GM18861 (cell line): ENCODE data around the gene AKAP6.
"Not testable (repeated sequence)": the region's sequence is repeated elsewhere in the genome, so short reads cannot be mapped to it uniquely, and the experiment has no call there.

Experiments
- ATAC-seq: cut with Tn5 transposase; IDR thresholded peaks from one replicate; pipeline ENCODE4 v1.9.1; 2021; ENCODE audit not compliant: unreplicated experiment

AKAP6 gene

DNA sequence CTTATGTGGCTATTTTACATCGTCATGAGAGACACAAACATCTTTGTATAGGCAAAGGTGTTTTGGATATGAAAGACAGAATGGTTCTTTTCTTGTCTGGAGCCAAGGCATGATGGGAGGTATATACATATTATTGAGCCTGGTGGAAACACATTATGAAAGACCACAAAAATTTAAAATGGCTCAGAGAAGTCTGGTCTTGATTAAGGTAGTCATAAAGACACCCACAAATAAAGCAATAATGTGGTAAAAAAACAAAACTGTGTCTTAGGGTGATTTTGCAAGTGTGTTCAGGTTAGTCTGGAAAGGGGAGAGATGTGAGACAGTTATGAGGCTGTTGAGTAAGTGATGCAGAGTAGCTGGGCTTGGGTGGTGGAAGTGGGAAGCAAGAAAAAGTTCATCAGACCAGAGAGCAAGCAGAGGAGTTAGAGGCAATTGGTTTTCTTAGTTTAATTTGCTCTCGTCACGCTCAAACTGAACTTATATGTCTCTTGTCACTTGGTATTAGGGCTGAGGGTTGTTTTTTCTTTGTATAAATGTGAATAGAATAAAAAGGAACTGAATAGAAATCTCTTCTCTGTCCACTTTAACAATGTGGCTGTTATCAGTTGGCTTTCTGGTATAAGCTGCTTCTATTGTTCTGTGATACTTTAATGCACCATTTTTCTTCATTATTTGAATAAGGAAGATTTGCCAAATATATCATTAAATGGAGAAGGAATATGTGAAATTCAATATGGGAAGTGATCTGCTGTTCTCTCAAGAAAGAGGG is 115.0 kb downstream of the AKAP6 start:
- ATAC-seq = no peak

DNA sequence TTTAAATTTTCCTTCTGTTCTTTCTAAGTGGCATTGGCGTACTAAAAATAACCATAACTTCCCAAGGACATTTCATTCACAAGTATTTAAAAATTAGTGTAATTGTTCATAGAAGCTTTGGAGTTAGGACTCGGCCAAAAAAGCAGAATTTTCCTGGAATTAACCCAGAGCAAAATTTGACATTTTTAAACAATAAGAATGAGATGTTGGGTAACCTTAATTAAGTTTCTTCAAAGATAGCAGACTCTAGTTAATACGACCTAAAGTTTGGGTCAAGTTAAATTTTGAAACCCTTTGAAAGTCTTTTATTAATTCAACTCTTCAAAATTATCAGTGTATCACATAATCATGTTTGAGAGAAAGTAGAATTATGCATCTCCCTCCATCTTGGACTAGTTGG is 118.3 kb downstream of the AKAP6 start:
- no peak for ATAC-seq

DNA sequence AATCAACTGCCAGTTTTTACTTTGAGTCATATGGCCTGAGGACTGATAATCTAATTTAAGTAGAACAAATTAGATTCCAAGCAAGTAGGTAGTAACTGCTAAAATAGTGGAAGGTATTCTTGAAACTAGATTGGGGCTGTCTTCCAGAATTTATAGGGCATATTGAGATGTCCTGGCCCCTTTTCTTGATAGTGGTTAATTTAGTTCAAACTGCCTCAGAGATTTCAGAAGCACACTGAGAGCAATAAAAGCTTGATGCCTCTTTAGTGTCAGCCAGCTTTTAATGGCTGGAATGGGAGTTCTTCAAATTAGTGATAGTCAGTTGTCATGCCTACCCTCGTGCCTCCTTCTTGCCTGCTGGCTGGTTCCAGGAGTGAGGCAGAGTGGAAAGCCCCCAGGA is 120.5 kb downstream of the AKAP6 start:
- no peak for ATAC-seq

GRCh38 chr14:32450919-32451675 is 122.0 kb downstream of the AKAP6 start:
- ATAC-seq = no peak

DNA sequence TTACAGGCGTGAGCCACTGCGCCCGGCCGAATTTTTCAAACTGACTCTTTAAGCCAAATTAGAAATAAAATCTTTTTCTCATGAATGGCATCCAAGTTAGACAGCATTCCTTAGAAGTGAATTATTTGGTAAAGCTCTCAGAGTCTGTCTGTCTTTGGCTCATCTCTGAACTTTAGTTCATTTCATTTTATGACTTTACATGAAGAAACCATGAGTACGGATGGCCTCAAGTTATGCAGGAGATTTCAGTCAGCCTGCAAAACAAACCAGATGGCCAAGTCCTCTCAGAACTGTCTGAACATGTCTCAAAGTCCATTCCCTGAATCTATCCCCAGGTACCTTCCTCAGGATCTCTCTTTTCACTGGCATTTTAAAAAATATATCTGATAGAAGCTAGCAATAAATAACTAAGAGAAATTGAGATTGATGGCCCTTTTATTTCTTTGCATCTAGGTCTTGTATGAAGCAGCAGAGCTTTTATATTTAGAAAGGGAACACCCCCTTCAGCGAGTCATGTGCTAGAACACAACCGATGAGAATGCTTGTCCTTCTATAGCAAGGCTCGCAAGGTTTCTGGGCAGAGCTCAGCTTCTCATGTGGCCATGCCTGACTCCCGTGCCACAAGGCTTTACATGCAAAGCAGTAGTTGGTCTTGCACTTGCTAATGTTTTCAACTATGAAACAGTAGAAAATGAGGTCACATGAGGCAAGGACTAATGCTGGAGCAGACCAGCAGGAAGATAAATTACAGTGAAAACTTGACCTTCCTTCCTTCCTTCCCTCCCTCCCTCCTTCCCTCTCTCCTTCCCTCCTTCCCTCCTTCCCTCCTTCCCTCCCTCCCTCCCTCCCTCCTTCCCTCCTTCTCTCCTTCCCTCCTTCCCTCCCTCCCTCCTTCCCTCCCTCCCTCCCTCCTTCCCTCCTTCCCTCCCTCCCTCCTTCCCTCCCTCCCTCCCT is 125.0 kb downstream of the AKAP6 start:
- no peak for ATAC-seq

DNA sequence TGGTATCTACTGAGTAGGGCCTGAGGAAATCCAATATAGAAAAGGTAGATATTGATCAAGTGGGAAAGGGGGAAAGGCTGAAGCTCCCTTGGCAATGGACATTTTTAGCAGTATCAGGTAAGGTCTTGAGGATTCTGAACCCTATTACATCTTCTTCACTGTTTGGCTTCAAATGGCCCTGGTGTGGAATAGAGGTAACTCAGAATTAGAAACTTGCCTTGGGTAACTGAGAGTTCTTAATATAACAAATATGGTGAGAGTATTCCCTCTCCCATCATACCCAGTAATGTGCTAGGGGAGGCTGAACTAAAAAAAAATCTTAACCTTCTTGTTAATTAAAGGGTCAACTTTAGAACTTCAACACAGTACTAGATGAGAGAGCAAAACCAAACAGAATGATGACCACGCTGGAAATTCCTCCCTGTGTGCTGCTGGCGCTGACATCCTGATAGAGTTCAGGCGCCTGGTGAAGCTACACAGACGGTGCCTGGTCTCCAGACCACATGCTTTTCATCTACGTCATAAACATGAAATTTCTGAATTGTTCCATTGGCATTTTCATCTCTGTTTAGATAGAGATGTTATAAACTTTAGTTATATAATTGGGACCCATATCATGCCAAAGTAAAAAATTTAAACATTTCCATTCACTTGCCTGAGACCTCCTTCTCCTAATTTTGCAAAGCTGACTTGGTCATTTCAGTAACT is 128.3 kb downstream of the AKAP6 start:
- no peak for ATAC-seq

- ATAC-seq = no peak
These were observed 129.6 kb downstream of the AKAP6 start for GRCh38 chr14:32458720-32459119.

GRCh38 chr14:32460267-32460666 is 131.2 kb downstream of the AKAP6 start:
- ATAC-seq = no peak

DNA sequence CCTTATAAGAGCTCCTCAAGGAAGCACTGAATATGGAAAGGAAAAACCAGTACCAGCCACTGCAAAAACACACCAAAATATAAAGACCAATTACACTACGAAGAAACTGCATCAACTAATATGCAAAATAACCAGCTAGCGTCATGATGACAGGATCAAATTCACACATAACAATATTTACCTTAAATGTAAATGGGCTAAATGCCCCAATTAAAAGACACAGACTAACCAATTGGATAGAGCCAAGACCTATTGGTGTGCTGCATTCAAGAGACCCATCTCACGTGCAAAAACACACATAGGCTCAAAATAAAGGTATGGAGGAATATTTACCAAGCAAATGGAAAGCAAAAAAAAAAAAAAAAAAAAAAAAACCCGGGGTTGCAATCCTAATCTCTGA is 133.5 kb downstream of the AKAP6 start:
- not testable (repeated sequence) for ATAC-seq

DNA sequence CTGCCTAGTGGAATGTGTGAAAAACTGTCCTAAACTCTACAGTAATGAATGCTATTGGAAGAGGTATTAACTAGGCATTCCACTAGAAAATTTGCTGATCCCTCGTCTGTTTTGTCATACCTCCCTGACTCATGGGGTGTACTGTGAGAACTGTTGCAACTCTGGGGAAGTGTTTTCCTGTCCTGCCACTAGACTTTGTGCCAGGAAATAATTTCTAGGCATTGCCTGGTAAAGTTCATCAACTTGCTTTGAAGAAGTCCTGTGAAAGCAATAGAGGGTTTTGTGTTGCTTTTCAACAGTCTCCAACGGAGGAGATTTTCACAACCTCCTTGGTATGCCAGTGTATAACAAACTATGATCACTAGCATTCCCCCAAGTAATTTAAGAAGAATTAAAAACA is 139.9 kb downstream of the AKAP6 start:
- no peak for ATAC-seq

GRCh38 chr14:32469388-32470160 is 140.5 kb downstream of the AKAP6 start:
- ATAC-seq = no peak

- ATAC-seq = no peak
These were observed 141.1 kb downstream of the AKAP6 start for GRCh38 chr14:32470161-32470715.

DNA sequence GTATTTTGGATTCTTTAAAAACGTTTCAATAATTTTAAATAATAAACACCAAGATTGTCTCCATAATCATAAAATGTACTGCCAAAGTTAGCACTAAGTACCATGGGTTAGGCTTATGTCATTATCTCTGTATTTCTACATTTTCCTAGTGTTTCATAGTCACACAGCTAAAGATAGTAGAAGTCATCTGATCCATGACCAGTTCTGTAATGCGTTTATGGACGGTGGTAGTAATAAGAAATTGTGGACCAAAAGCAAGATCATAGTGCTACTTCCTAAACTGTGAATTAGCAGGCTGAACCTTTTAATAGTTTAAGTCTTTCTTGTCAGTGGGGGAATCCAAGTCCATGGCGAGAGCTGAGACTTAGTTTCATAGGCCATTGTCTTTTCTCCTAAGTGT is 142.1 kb downstream of the AKAP6 start:
- no peak for ATAC-seq

GRCh38 chr14:32472076-32472475 is 143.0 kb downstream of the AKAP6 start:
- ATAC-seq = no peak

GRCh38 chr14:32472512-32473463 is 143.7 kb downstream of the AKAP6 start:
- no peak for ATAC-seq

DNA sequence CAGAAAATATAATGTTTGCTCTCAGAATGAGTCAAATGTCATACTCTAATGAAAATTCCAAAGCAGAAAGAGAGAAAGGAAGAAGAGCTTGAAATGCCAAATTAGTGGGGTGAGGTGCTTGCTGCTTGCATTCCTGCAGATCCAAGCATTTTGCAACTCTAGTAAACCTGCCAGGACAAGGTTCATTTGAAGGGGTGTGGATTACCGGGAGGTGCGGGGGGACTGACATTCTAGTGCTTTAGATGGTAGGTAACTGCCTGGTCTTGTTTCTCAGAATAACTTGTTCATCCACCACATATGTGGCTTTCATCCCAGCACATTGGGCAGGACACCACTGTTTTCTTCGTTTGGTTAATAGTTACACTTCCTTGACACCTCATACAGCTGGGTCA is 144.4 kb downstream of the AKAP6 start:
- ATAC-seq = no peak

DNA sequence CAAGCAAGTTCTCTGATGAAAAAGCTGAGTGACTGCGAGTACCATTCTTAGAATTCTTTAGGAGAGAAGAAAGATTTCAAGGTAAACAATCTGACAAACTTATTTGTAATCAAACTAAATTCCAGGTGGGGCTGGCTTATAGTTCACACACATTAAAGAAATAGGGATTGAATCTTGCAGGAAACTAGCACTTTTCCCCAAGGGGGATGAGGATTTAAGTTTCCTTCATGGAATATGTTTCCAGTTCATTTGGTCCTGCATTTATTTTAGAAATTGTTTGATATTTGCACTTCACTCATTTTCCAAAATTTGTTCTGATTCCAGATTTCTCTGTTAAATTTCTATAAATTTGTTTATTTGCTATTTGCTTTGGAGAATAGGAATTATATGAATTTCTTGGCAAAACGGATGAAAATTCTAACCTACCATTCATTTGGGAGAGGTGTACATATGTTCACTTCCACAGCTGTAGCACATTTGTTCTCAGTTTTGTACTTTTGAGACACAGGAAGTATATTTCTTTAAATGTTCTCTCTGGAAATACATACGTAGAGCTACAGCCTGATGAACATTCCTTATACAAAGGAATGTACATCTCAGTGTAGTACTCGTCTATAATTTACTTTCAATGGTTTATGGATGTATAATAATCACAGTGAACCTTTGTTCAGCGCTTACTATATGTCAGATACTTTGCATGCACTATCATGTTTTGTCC is 145.5 kb downstream of the AKAP6 start:
- ATAC-seq = no peak

DNA sequence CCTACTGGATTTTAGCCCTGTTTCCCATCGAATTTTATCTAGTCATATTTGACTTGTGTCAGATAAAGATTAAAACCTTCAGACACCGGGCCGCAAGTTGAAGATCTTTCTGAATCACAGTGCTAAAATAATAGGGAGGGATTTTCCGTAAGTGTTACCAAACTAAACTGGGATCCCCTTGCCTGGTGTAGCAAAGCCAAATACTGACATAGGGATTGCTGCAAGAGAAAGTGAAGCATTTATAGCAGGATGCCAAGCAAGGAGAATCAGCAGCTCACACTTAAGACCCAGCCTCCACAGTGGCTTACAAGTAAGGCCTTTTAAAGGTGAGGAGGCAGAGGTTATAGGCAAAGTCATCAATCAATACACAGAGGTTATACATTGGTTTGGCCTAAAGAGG is 147.4 kb downstream of the AKAP6 start:
- ATAC-seq = no peak
